ENCODE results near the gene ANTKMT.

ANTKMT gene

DNA sequence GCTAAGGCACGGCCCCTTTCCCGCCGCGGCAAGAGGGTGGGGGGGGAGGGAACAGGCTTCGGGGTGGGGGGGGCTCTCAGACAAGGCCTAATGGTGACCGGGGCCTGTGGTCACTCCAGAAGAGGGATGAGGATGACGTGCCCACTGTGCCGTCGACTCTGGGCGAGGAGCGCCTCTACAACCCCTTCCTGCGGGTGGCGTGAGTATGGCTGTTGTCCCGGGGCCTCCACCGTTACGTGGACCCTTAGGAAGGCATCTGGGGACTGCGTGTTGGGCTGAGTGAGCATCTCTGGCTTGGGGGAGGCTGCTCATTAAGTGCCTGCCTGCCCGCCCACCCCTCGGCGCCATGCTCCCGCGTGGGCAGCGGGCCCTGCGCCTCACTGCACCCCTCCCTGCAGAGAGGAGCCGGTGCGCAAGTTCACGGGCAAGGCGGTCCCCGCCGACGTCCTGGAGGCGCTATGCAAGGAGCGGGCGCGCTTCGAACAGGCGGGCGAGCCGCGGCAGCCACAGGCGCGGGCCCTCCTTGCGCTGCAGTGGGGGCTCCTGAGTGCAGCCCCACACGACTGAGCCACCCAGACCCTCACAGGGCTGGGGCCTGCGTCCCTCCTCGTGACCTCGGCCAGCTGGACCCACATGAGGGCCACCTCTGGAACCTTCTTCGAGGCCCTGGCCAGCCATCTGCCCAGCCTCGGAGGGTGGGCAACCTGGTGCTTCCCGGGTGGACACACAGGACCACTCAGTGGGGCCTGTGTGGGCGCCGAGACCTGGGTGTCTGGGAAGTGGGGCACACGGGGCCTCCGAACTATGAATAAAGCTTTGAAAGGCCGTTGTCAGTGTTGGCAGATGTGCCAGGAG lies 8.2 kb downstream of the ANTKMT start:
- DNase-seq (ENCODE audit: low read depth in 1 of 2, low spot score in 1 of 2), result no peak
- no peak overlapping the region for H3K27ac ChIP-seq (replicated peaks)
- H3K27me3 ChIP-seq (ENCODE audit: insufficient read depth, poor library complexity, severe bottlenecking), result no peaks in the 10 kb centered on the region
- H3K4me3 ChIP-seq (replicated peaks; ENCODE audit: insufficient read depth, low read length), result peak overlapping the region; percentile 66; the same call in 1 of the 2 replicates
- TF ChIP-seq GABPA (IDR thresholded peaks at IDR 0.05; ENCODE audit: low read depth), result no peak

DNA sequence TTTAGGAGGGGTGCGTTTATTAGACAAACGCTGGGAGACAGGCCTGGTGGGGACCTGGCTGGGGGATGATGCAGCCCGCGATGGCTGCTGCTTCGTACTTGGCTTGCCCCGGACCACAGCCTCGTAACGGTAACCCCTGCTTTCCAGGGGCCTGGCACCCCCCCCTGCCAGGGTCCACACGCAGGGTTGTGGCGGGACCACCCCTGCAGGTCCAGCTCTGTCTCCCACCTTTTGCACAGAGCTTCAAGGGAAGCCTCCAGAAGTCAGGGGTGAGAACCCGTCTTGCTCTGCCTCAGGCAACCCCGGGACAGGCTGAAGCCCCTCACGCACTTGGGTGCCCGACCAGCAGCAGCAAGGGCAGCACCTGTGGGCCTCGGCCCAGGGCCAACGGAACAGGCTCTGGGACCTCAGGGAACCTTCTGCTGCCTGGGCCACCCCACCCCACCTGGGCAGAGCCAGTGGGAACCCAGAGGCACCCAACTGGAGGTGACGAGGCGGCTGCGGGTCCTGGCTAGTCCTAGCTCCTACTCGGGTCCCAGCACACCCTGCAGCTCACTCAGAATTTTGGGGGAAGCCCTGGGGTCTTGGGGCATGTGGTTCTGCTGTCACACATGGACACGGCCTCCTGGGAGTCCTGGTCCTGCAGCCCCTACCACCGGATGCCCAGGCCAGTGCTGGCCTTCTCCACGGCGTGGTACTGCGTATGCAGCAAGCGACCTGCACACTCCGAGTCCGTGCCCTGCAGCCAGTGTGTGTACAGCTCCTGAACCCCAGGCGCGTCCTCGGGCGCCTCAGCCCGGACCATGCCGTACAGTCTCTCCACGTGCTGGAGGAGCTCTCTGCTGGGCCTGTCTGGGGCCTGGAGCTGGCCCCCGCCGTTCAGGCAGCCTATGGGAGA lies 9.1 kb downstream of the ANTKMT start:
- no peak for DNase-seq (ENCODE audit: low read depth in 1 of 2, low spot score in 1 of 2)
- H3K4me3 ChIP-seq (replicated peaks; ENCODE audit: insufficient read depth, low read length), result no peak overlapping the region
- H3K27ac ChIP-seq (replicated peaks), result no peak overlapping the region
- no peaks in the 10 kb centered on the region for H3K27me3 ChIP-seq (ENCODE audit: insufficient read depth, poor library complexity, severe bottlenecking)
- TF ChIP-seq, protein P1, sequence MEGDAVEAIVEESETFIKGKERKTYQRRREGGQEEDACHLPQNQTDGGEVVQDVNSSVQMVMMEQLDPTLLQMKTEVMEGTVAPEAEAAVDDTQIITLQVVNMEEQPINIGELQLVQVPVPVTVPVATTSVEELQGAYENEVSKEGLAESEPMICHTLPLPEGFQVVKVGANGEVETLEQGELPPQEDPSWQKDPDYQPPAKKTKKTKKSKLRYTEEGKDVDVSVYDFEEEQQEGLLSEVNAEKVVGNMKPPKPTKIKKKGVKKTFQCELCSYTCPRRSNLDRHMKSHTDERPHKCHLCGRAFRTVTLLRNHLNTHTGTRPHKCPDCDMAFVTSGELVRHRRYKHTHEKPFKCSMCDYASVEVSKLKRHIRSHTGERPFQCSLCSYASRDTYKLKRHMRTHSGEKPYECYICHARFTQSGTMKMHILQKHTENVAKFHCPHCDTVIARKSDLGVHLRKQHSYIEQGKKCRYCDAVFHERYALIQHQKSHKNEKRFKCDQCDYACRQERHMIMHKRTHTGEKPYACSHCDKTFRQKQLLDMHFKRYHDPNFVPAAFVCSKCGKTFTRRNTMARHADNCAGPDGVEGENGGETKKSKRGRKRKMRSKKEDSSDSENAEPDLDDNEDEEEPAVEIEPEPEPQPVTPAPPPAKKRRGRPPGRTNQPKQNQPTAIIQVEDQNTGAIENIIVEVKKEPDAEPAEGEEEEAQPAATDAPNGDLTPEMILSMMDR (IDR thresholded peaks at IDR 0.05; ENCODE audit: insufficient read depth, low read length), result no peak
- TF ChIP-seq, protein P2, sequence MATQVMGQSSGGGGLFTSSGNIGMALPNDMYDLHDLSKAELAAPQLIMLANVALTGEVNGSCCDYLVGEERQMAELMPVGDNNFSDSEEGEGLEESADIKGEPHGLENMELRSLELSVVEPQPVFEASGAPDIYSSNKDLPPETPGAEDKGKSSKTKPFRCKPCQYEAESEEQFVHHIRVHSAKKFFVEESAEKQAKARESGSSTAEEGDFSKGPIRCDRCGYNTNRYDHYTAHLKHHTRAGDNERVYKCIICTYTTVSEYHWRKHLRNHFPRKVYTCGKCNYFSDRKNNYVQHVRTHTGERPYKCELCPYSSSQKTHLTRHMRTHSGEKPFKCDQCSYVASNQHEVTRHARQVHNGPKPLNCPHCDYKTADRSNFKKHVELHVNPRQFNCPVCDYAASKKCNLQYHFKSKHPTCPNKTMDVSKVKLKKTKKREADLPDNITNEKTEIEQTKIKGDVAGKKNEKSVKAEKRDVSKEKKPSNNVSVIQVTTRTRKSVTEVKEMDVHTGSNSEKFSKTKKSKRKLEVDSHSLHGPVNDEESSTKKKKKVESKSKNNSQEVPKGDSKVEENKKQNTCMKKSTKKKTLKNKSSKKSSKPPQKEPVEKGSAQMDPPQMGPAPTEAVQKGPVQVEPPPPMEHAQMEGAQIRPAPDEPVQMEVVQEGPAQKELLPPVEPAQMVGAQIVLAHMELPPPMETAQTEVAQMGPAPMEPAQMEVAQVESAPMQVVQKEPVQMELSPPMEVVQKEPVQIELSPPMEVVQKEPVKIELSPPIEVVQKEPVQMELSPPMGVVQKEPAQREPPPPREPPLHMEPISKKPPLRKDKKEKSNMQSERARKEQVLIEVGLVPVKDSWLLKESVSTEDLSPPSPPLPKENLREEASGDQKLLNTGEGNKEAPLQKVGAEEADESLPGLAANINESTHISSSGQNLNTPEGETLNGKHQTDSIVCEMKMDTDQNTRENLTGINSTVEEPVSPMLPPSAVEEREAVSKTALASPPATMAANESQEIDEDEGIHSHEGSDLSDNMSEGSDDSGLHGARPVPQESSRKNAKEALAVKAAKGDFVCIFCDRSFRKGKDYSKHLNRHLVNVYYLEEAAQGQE (IDR thresholded peaks at IDR 0.05; ENCODE audit: insufficient replicate concordance, low read depth), result no peak
- no peak; the same call in 1 of the 2 replicates for TF ChIP-seq POLR2AphosphoS5 (IDR thresholded peaks at IDR 0.05; ENCODE audit: low read depth)
- TF ChIP-seq SPI1 (IDR thresholded peaks at IDR 0.05; ENCODE audit: borderline replicate concordance, low read depth), result no peak
- TF ChIP-seq GABPA (IDR thresholded peaks at IDR 0.05; ENCODE audit: low read depth), result no peak

DNA sequence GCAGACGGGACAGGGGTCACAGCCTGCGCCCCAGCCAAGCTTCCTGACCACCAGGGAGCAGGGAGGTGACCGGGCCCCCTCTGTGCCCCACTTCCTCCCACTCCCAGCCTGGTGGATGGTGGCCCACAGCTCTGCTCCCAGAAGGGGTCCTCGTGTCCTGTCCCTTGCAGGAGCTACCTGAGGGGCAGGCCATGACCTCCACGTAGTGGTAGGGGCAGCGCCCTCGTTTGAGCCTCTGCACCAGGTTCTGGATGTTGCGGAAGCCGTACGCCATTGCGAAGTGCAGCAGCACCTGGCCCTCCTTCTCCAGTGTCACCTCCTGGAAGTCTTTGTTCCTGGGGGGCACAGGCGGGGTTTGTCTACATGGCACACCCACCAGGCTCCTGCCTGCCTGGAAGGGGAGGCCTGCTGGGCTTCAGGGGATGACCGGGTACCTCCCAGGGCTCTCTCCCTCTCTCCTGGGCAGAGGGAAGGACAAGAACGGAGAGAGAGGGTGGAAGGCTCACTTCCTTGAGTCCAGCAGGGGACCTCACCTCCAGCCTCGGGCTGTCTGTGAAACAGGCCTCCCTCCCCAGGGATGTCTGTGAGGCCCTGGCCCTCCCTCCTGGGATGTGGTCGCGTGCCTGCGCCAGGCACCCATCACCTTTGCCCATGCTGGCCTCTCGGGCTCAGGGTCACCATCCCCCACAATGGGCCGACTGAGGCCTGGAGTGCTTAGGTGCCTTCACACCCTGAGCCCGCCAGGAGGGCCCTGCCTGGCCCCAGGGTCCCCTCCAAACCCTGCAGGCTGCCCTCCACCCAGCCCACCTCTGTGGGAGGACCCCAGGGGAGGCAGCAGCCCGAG lies 9.9 kb downstream of the ANTKMT start:
- no peak overlapping the region for H3K27ac ChIP-seq (replicated peaks)
- DNase-seq (ENCODE audit: low read depth in 1 of 2, low spot score in 1 of 2), result no peak
- peak; percentile 7; the same call in 1 of the 2 replicates for TF ChIP-seq POLR2AphosphoS5 (IDR thresholded peaks at IDR 0.05; ENCODE audit: low read depth)
- TF ChIP-seq, protein P2 (IDR thresholded peaks at IDR 0.05; ENCODE audit: insufficient replicate concordance, low read depth), result no peak
- H3K4me3 ChIP-seq (replicated peaks; ENCODE audit: insufficient read depth, low read length), result no peak overlapping the region
- H3K27me3 ChIP-seq (ENCODE audit: insufficient read depth, poor library complexity, severe bottlenecking), result no peaks in the 10 kb centered on the region

DNA sequence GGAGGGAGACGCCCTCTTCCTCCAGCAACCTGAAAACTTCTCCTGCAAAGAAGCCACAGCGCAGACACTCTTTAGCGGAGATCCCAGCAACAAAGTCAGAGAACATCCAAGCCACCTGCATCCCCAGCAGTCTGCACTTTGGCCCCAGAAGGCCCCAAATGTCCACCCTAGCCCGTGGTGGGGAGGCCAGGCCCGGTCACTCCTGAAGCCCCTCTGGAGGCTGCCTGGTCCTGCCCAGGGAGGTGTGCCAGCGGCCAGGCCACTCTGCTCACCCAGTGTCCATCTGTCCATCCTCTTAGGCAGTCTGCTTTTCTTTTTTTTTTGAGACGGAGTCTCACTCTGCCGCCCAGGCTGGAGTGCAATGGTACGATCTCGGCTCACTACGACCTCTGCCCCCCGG lies 11.4 kb downstream of the ANTKMT start:
- no peaks in the 10 kb centered on the region for H3K27me3 ChIP-seq (ENCODE audit: insufficient read depth, poor library complexity, severe bottlenecking)
- TF ChIP-seq, protein P1 (IDR thresholded peaks at IDR 0.05; ENCODE audit: insufficient read depth, low read length), result no peak
- TF ChIP-seq SPI1 (IDR thresholded peaks at IDR 0.05; ENCODE audit: borderline replicate concordance, low read depth), result no peak
- TF ChIP-seq POLR2AphosphoS5 (IDR thresholded peaks at IDR 0.05; ENCODE audit: low read depth), result no peak
- TF ChIP-seq GABPA (IDR thresholded peaks at IDR 0.05; ENCODE audit: low read depth), result no peak
- TF ChIP-seq, protein P2 (IDR thresholded peaks at IDR 0.05; ENCODE audit: insufficient replicate concordance, low read depth), result no peak
- no peak overlapping the region for H3K4me3 ChIP-seq (replicated peaks; ENCODE audit: insufficient read depth, low read length)
- no peak overlapping the region for H3K27ac ChIP-seq (replicated peaks)
- DNase-seq (ENCODE audit: low read depth in 1 of 2, low spot score in 1 of 2), result no peak

All from HL-60 (cell line).